DND-41 (cell line): ENCODE results near the gene CTNNBL1.

Source experiments
- ATAC-seq: fragments of 200-7000 bp; cut with Tn5 transposase; 3 replicates; pipeline ENCODE4 v1.9.1; 2021; ENCODE audit warnings: low read depth; ENCODE audit not compliant: insufficient read depth
- DNase-seq: peaks from one replicate; pipeline ENCODE4 v3.0.0-alpha.2; 2020
- H2AFZ ChIP-seq: 2 replicates; pipeline ENCODE4 v1.6.0; 2012; ENCODE audit warnings: low read depth, low read length
- H3K27ac ChIP-seq: 2 replicates; pipeline ENCODE4 v1.5.1; 2012; ENCODE audit warnings: low read length, inconsistent platforms
- H3K27me3 ChIP-seq: fragments of 200-600 bp; sonication (generic); 2 replicates; pipeline ENCODE4 v1.6.0; 2012; ENCODE audit warnings: low read length, mild to moderate bottlenecking, inconsistent platforms; ENCODE audit not compliant: insufficient read depth, poor library complexity
- H3K36me3 ChIP-seq: 2 replicates; pipeline ENCODE4 v1.5.1; 2012; ENCODE audit warnings: low read length, inconsistent platforms; ENCODE audit not compliant: insufficient read depth
- H3K4me1 ChIP-seq: 2 replicates; pipeline ENCODE4 v1.5.1; 2012; ENCODE audit warnings: mild to moderate bottlenecking, low read length; ENCODE audit not compliant: insufficient read depth
- H3K4me2 ChIP-seq: 2 replicates; pipeline ENCODE4 v1.6.0; 2012; ENCODE audit warnings: mild to moderate bottlenecking, moderate library complexity, low read length, inconsistent platforms; ENCODE audit not compliant: insufficient read depth
- H3K4me3 ChIP-seq, 2 experiments: fragments of 200-600 bp in 1 of 2; shearing (Covaris generic) in 1 of 2; 2 replicates each; pipeline ENCODE4 v1.5.1; 2012 to 2016; ENCODE audit warnings: inconsistent platforms in 2 of 2, low read length in 2 of 2, mild to moderate bottlenecking in 2 of 2, low read depth in 1 of 2, moderate library complexity in 1 of 2
- H3K79me2 ChIP-seq: 2 replicates; pipeline ENCODE4 v1.6.0; 2012; ENCODE audit warnings: low read length, inconsistent platforms; ENCODE audit not compliant: insufficient read depth
- H3K9ac ChIP-seq: 2 replicates; pipeline ENCODE4 v1.6.0; 2012; ENCODE audit warnings: low read depth, mild to moderate bottlenecking, inconsistent platforms, low read length, moderate library complexity
- H3K9me3 ChIP-seq: 2 replicates; pipeline ENCODE4 v1.5.1; 2012; ENCODE audit warnings: low read length, moderate library complexity, mild to moderate bottlenecking, inconsistent platforms; ENCODE audit not compliant: insufficient read depth, severe bottlenecking
- H4K20me1 ChIP-seq: 2 replicates; pipeline ENCODE4 v1.6.0; 2012; ENCODE audit warnings: low read length; ENCODE audit not compliant: insufficient read depth
- CTCF ChIP-seq: IDR thresholded peaks from 2 replicates; pipeline ENCODE4 v1.5.1; 2012; ENCODE audit warnings: borderline replicate concordance, low read length, moderate library complexity, mild to moderate bottlenecking; ENCODE audit not compliant: poor library complexity, severe bottlenecking; ENCODE audit errors: extremely low read depth
- EZH2 ChIP-seq: IDR thresholded peaks from 3 replicates; pipeline ENCODE4 v1.6.1; 2012; ENCODE audit warnings: borderline replicate concordance, low read depth, mild to moderate bottlenecking, moderate library complexity, low read length, inconsistent platforms; ENCODE audit not compliant: severe bottlenecking

The CTNNBL1 gene

GRCh38 chr20:37723668-37724067 is 29.8 kb downstream of the CTNNBL1 start:
- peaks cover 40% of the 10 kb centered on the region; the same call in 1 of the 2 replicates for H4K20me1 ChIP-seq

GRCh38 chr20:37725165-37725564 is 31.3 kb downstream of the CTNNBL1 start:
- H4K20me1 ChIP-seq = peaks cover 46% of the 10 kb centered on the region; the same call in 1 of the 2 replicates
- peaks cover 11% of the 10 kb centered on the region for H3K9me3 ChIP-seq
- no peak overlapping the region for H3K9ac ChIP-seq
- ATAC-seq = no peak
- H3K4me2 ChIP-seq = no peak overlapping the region
- peaks cover 3% of the 10 kb centered on the region; the same call in 1 of the 2 replicates for H3K36me3 ChIP-seq
- H3K27me3 ChIP-seq = no peaks in the 10 kb centered on the region
- no peak overlapping the region for H2AFZ ChIP-seq
- H3K4me3 ChIP-seq = no peak overlapping the region
- DNase-seq = no peak
- peaks cover 83% of the 10 kb centered on the region for H3K79me2 ChIP-seq
- no peak overlapping the region for H3K27ac ChIP-seq
- no peak for TF ChIP-seq CTCF
- no peak for TF ChIP-seq EZH2
- no peaks in the 10 kb centered on the region for H3K4me1 ChIP-seq

More at GRCh38 chr20:37723668-37724067, 29.8 kb downstream of the CTNNBL1 start:
- H3K36me3 ChIP-seq = peaks cover 3% of the 10 kb centered on the region; the same call in 1 of the 2 replicates
- H3K79me2 ChIP-seq = peaks cover 78% of the 10 kb centered on the region
- H3K4me3 ChIP-seq = no peak overlapping the region
- TF ChIP-seq CTCF (no peak), EZH2 (no peak)
- H3K4me1 ChIP-seq = no peaks in the 10 kb centered on the region
- H3K9me3 ChIP-seq = peaks cover 14% of the 10 kb centered on the region
- no peaks in the 10 kb centered on the region for H3K27me3 ChIP-seq
- no peak overlapping the region for H3K9ac ChIP-seq
- ATAC-seq (no peak), DNase-seq (no peak)
- no peak overlapping the region for H2AFZ ChIP-seq
- H3K27ac ChIP-seq = no peak overlapping the region
- H3K4me2 ChIP-seq = no peak overlapping the region

GRCh38 chr20:37725855-37726254 is 32.0 kb downstream of the CTNNBL1 start:
- peaks cover 50% of the 10 kb centered on the region; the same call in 1 of the 2 replicates for H4K20me1 ChIP-seq
- peaks cover 9% of the 10 kb centered on the region for H3K9me3 ChIP-seq
- H3K27ac ChIP-seq = no peak overlapping the region
- peaks cover 84% of the 10 kb centered on the region for H3K79me2 ChIP-seq
- ATAC-seq = no peak
- H3K4me3 ChIP-seq = no peak overlapping the region
- no peaks in the 10 kb centered on the region for H3K4me1 ChIP-seq
- no peak for DNase-seq
- H2AFZ ChIP-seq = no peak overlapping the region
- no peak overlapping the region for H3K9ac ChIP-seq
- H3K4me2 ChIP-seq = no peak overlapping the region
- no peak for TF ChIP-seq EZH2
- no peak for TF ChIP-seq CTCF
- no peaks in the 10 kb centered on the region for H3K27me3 ChIP-seq
- H3K36me3 ChIP-seq = peaks cover under 1% of the 10 kb centered on the region; the same call in 1 of the 2 replicates

- Histone ChIP-seq H3K79me2 (peaks cover 79% of the 10 kb centered on the region), H3K4me3 (no peak overlapping the region), H3K27ac (no peak overlapping the region), H3K27me3 (no peaks in the 10 kb centered on the region), H4K20me1 (peaks cover 49% of the 10 kb centered on the region; the same call in 1 of the 2 replicates), H3K36me3 (no peaks in the 10 kb centered on the region; the same call in 1 of the 2 replicates), H2AFZ (no peak overlapping the region), H3K4me2 (no peak overlapping the region), H3K9me3 (peaks cover 4% of the 10 kb centered on the region), H3K9ac (no peak overlapping the region), H3K4me1 (no peaks in the 10 kb centered on the region)
- ATAC-seq (no peak), DNase-seq (no peak)
- TF ChIP-seq EZH2 = no peak
- TF ChIP-seq CTCF = no peak
Measured at GRCh38 chr20:37726321-37726720, 32.5 kb downstream of the CTNNBL1 start.
